Keratinocyte (primary cell): ENCODE results near the gene RBBP8. TPM values are rescaled to one million over a fixed set of nuclear protein-coding genes. Genes with fewer than 3 reads are reported as not detected.

Experiments used
- DNase-seq: peaks from one replicate; pipeline ENCODE4 v3.0.0-alpha.2; 2011; ENCODE audit warnings: low read depth, missing footprints, low spot score
- FAIRE-seq: peaks from 2 replicates; lab custom pipeline; 2011; peaks lifted over from hg19 to GRCh38; lab: Jason Lieb, UNC
- H2AFZ ChIP-seq: 2 replicates; pipeline ENCODE4 v1.6.0; 2012; ENCODE audit warnings: low read length, control low read depth, inconsistent platforms; ENCODE audit not compliant: control insufficient read depth
- H3K27ac ChIP-seq: 2 replicates; pipeline ENCODE4 v1.5.1; 2011; ENCODE audit warnings: low read length; ENCODE audit not compliant: control insufficient read depth, insufficient read depth
- H3K27me3 ChIP-seq: 3 replicates; pipeline ENCODE4 v1.6.0; 2011; ENCODE audit warnings: low read length; ENCODE audit not compliant: control insufficient read depth, insufficient read depth; ENCODE audit errors: extremely low read depth
- H3K36me3 ChIP-seq, 2 experiments: 2 replicates in 1 of 2; 3 replicates in 1 of 2; pipeline ENCODE4 v1.5.1; 2011; ENCODE audit warnings: low read length in 2 of 2, mild to moderate bottlenecking in 1 of 2; ENCODE audit not compliant: control insufficient read depth in 2 of 2, insufficient read depth in 2 of 2; ENCODE audit errors: extremely low read depth in 1 of 2
- H3K4me1 ChIP-seq: 3 replicates; pipeline ENCODE4 v1.5.1; 2011; ENCODE audit warnings: low read length; ENCODE audit not compliant: control insufficient read depth, insufficient read depth; ENCODE audit errors: extremely low read depth
- H3K4me2 ChIP-seq: 3 replicates; pipeline ENCODE4 v1.6.0; 2011; ENCODE audit warnings: low read depth, low read length; ENCODE audit not compliant: control insufficient read depth, insufficient read depth; ENCODE audit errors: extremely low read depth
- H3K4me3 ChIP-seq, 3 experiments: fragments of 200-600 bp in 1 of 3; sonication (generic) in 1 of 3; 2 replicates in 2 of 3; 3 replicates in 1 of 3; pipeline ENCODE4 v1.5.1; 2011 to 2016; ENCODE audit warnings: low read length in 3 of 3, mild to moderate bottlenecking in 3 of 3, control low read depth in 2 of 3, inconsistent platforms in 1 of 3, low read depth in 1 of 3, mixed read lengths in 1 of 3, mixed run types in 1 of 3, moderate library complexity in 1 of 3; ENCODE audit not compliant: control insufficient read depth in 2 of 3, insufficient read depth in 2 of 3; ENCODE audit errors: extremely low read depth in 1 of 3
- H3K79me2 ChIP-seq: 2 replicates; pipeline ENCODE4 v1.6.0; 2012; ENCODE audit warnings: low read length; ENCODE audit not compliant: control insufficient read depth, insufficient read depth
- H3K9ac ChIP-seq: 3 replicates; pipeline ENCODE4 v1.6.0; 2011; ENCODE audit warnings: low read length; ENCODE audit not compliant: control insufficient read depth, insufficient read depth; ENCODE audit errors: extremely low read depth
- H3K9me1 ChIP-seq: 3 replicates; pipeline ENCODE4 v1.6.0; 2011; ENCODE audit warnings: low read length; ENCODE audit not compliant: control insufficient read depth, insufficient read depth; ENCODE audit errors: extremely low read depth
- H3K9me3 ChIP-seq: 2 replicates; pipeline ENCODE4 v1.5.1; 2012; ENCODE audit warnings: low read depth, low read length; ENCODE audit not compliant: control insufficient read depth
- H4K20me1 ChIP-seq: 3 replicates; pipeline ENCODE4 v1.6.0; 2011; ENCODE audit warnings: low read length; ENCODE audit not compliant: control insufficient read depth, insufficient read depth; ENCODE audit errors: extremely low read depth
- EZH2 ChIP-seq: IDR thresholded peaks from one replicate; pipeline ENCODE4 v1.6.1; 2012; ENCODE audit warnings: inconsistent platforms, mild to moderate bottlenecking, low read length, moderate library complexity
- dilution Hi-C: fragments of 300-500 bp; cut with MboI; formaldehyde crosslinking; loops from one replicate; pipeline ENCODE4 v1.7.0; 2020; ENCODE audit warnings: low sequenced_read_pairs; ENCODE audit not compliant: extremely low pct_ligation_motif_present
- polyA plus RNA-seq, 5 experiments: library from polyadenylated mRNA; depleted of rRNA in 3 of 5; stranded (reverse) in 3 of 5; stranded (forward) in 1 of 5; unstranded in 1 of 5; fragments of >200 nt; gene quantifications; 1 replicate in 1 of 5; 2 replicates in 3 of 5; 3 replicates in 1 of 5; pipeline versions ENCODE4 v1.2.1 to v1.2.3, GENCODE V29; 2011 to 2012; ENCODE audit warnings: missing spikeins in 2 of 5, low read depth in 1 of 5, low replicate concordance in 1 of 5
- TF ChIP-seq, protein P1 (sequence below), 3 experiments: IDR thresholded peaks in 1 of 3; conservative IDR thresholded peaks in 1 of 3; optimal IDR thresholded peaks in 1 of 3; 2 replicates in 2 of 3; 3 replicates in 1 of 3; pipeline versions ENCODE3 to v1.5.1; 2011; ENCODE audit warnings: low read length in 3 of 3, mild to moderate bottlenecking in 3 of 3, moderate library complexity in 2 of 3, control low read depth in 1 of 3, inconsistent platforms in 1 of 3; ENCODE audit not compliant: insufficient read depth in 2 of 3; ENCODE audit errors: extremely low read depth in 1 of 3

RBBP8 gene
- polyA plus RNA-seq, 1 donor (not counting 4 experiments of a cell fraction or from before 2014, with no cell fraction given) = 169 TPM

- H3K27ac ChIP-seq = no peak overlapping the region
Measured at GRCh38 chr18:22974001-22974400, 40.9 kb downstream of the RBBP8 start.

DNA sequence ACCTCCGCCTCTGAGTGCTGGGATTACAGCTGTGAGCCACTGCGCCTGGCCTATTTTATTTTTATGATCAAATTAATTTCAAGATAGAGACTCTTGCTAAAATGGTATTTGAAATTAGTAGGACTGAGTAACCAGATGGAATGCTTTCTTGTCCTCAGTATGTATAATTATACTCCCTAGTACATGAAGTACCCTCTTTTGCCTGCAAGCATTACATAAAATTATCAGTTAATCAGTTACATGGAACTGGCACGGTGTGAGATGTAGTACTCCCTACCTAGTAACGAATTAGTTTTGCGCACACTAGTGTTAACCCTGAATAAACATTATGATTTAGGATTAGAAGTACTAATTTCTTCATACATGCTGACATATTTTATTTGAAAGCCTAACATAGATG lies 41.6 kb downstream of the RBBP8 start:
- Histone ChIP-seq H3K27me3 (no peaks in the 10 kb centered on the region), H3K79me2 (peaks cover 10% of the 10 kb centered on the region), H4K20me1 (no peaks in the 10 kb centered on the region), H2AFZ (no peak overlapping the region), H3K4me1 (peaks cover 27% of the 10 kb centered on the region), H3K36me3 (peaks cover 7 to 17% of the 10 kb centered on the region in 2 experiments), H3K9ac (no peak overlapping the region), H3K4me3 (no peak overlapping the region), H3K27ac (no peak overlapping the region), H3K9me3 (no peaks in the 10 kb centered on the region), H3K9me1 (no peaks in the 10 kb centered on the region), H3K4me2 (no peak overlapping the region)
- dilution Hi-C loops = no loop called here
- FAIRE-seq = no peak
- TF ChIP-seq, protein P1, sequence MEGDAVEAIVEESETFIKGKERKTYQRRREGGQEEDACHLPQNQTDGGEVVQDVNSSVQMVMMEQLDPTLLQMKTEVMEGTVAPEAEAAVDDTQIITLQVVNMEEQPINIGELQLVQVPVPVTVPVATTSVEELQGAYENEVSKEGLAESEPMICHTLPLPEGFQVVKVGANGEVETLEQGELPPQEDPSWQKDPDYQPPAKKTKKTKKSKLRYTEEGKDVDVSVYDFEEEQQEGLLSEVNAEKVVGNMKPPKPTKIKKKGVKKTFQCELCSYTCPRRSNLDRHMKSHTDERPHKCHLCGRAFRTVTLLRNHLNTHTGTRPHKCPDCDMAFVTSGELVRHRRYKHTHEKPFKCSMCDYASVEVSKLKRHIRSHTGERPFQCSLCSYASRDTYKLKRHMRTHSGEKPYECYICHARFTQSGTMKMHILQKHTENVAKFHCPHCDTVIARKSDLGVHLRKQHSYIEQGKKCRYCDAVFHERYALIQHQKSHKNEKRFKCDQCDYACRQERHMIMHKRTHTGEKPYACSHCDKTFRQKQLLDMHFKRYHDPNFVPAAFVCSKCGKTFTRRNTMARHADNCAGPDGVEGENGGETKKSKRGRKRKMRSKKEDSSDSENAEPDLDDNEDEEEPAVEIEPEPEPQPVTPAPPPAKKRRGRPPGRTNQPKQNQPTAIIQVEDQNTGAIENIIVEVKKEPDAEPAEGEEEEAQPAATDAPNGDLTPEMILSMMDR (optimal IDR thresholded peaks at IDR 0.05 in 1 of 3, IDR thresholded peaks at IDR 0.05 in 1 of 3, conservative IDR thresholded peaks at IDR 0.05 in 1 of 3; ENCODE audit: extremely low read depth in 1 of 3, insufficient read depth in 2 of 3, low read length in 3 of 3) = no peak
- no peak for TF ChIP-seq EZH2
- no peak for DNase-seq

More at GRCh38 chr18:22974001-22974400, 40.9 kb downstream of the RBBP8 start:
- no peaks in the 10 kb centered on the region for H3K9me1 ChIP-seq
- H3K4me3 ChIP-seq = no peak overlapping the region
- peaks cover 24% of the 10 kb centered on the region for H3K4me1 ChIP-seq
- dilution Hi-C loops = no loop called here
- H4K20me1 ChIP-seq = no peaks in the 10 kb centered on the region
- no peak overlapping the region for H2AFZ ChIP-seq
- H3K4me2 ChIP-seq = no peak overlapping the region
- FAIRE-seq (no peak), DNase-seq (no peak)
- no peaks in the 10 kb centered on the region for H3K9me3 ChIP-seq
- no peak for TF ChIP-seq EZH2
- TF ChIP-seq, protein P1 (optimal IDR thresholded peaks at IDR 0.05 in 1 of 3, IDR thresholded peaks at IDR 0.05 in 1 of 3, conservative IDR thresholded peaks at IDR 0.05 in 1 of 3; ENCODE audit: extremely low read depth in 1 of 3, insufficient read depth in 2 of 3, low read length in 3 of 3) = no peak
- H3K79me2 ChIP-seq = peaks cover 5% of the 10 kb centered on the region
- H3K36me3 ChIP-seq = peaks cover 7 to 13% of the 10 kb centered on the region in 2 experiments
- no peaks in the 10 kb centered on the region for H3K27me3 ChIP-seq
- H3K9ac ChIP-seq = no peak overlapping the region
